ENCODE measurements around the gene BST2. TPM values are rescaled to one million over a fixed set of nuclear protein-coding genes. Genes with fewer than 3 reads are reported as not detected.
"Not testable (repeated sequence)": the region's sequence is repeated elsewhere in the genome, so short reads cannot be mapped to it uniquely, and the experiment has no call there.

The BST2 gene
- total RNA-seq, 1 donor from 2014 or later = 1.9 TPM

DNA sequence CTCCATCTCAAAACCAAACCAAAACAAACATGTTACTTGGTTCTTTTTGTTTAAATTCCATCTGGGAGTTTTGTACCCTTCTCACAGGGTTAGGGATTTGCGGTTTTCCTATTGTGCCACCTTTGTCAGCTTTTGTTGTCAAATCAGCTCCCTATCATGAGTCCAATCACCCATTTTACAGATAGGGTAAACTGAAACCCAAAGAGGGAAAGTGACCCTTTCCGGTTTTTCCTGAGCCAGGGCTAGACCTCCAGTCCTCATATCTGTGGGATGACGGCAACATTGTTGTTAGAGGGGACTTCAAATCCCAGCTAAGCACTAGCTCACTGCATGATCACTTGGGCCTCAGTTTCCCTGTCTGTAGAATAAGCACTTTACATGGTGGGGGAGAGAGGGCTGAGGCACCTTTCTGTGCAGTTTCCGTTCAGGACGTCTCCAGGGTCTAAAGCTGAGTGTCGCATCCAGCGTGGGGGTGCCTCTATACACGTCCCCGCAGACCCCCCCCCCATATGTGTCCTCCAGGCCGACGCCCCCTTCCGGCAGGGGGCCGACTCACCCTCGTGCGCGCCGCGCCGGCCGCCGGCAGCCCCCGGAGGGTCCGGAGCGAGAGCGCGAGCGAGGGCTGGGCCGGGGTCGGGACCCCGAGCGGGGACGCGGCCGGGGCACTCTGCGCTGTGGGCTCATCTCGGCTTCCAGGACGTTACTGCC lies 15.3 kb downstream of the BST2 start:
- DNase-seq (ENCODE audit: low read depth in 2 of 2) = no peak

DNA sequence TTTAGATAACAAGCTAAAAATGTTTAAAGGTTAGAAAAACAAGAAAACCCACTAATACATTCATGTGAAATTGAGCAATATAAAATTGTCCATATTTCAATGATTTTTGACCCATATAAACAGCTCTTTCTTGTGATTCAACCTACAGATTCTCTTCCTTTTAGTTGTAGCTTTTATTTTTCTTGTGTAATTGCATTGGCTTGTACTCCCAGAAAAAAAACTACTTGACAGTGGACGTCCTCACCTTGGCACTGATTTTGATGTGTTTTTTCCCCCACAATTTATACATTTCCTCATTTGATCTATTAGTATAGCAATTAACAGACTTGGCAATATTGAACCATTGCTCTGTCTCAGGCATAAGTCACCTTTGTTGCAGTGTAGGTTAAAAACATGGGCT lies 16.1 kb downstream of the BST2 start:
- DNase-seq (ENCODE audit: low read depth in 2 of 2) = no peak

DNA sequence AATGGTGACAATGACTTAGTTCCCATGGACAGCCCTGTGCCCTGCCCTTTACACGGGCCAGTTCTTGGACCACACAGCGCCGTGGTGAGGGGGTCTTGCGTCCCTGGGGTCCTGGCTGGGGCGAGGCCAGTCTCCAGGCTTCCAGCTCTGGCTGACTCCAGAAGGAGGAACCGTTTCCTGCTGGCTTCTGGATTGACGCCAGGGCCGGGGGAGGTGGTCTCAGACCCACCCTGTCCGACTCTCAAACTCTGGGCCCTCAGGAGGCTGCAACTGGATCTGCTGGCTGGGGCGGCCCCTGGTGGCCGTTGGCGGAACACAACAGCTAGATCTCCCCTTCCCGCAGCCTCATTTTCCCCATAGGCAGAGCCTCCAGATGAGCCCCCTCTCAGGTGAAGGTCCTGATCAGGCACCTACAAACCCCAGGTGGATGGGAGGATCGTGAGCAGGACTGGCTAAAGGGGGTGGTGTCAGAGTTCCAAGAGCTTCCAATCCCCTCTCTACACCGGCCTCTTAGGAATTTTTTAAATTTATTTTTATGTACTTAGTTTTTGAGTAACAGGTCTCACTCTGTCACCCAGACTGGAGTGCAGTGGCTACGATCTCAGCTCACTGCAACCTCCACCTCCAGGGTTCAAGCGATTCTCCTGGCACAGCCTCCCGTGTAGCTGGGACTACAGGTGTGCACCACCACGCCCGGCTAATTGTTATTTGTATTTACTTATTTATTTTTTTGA lies 19.4 kb downstream of the BST2 start:
- DNase-seq (ENCODE audit: low read depth in 2 of 2) = peak in 1 of 2 donors; percentile 61

DNA sequence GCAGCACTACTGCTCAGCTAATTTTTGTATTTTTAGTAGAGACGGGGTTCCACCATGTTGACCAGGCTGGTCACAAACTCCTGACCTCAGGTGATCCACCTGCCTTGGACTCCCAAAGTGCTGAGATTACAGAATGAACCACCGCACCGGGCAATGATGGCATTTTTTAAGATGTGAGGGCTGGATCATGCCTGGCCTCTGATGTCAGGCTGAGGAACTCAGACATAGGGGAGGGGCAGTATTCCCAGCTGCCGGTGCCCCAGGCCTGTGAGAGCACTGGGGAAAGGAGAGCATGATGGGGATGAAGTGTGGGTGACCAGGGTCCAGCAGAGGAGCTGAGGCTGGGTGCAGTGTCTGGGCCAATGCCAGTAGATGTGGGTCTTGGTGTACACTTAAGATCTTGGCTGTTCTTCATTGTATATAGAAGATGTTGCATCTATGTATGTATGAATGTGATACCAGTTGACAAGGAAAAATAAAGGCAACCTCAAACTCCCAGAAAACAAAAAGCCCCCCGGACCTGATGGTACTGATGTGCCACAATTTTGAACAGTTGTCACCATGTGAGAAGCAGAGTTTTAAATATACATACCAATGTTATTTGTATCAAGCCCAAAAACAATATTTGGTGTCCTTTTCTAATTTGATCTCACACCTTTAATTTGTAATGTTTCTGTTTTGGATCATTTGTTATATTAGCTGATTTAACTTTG lies 24.8 kb downstream of the BST2 start:
- no peak for DNase-seq (ENCODE audit: low read depth in 2 of 2)

DNA sequence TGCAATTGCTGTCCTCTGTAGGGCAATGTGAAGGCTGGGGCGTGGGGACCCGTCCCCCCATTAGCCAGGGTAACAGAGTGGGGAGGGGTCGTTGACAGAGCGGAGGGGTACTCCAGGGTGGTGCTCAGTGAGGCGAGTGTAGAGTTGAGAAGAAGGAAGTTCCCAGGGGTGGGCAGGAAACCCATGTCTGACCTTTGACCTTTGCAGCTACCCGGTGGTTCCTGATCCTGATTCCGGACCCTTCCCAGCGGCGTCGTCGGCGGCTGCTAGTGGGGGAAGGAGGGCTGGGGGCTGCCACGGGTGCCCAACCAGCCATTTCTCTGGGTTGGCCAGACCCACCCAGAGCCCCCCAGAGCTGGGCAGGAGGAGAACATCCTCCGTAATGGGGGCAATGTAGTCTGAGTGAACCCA lies 26.2 kb downstream of the BST2 start:
- DNase-seq (ENCODE audit: low read depth in 2 of 2) = peak in 1 of 2 donors; percentile 69

DNA sequence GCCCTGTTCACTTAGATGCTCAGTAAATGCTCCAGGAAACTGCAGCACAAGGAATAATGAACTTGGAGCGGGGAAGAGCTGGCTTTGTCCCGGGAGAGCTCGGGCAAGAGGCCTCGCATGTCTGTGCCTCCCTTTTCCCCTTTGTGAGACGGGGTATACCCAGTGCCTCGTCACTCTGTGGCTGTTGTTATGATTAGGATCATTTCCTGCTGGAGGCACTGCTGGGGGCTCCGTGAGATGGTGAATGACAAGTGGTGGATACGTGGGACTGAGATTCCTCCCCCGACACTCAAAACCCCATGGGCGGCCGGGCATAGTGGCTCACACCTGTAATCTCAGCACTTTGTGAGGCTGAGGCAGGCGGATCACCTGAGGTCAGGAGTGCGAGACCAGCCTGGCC lies 27.2 kb downstream of the BST2 start:
- DNase-seq (ENCODE audit: low read depth in 2 of 2) = peak in 1 of 2 donors; percentile 34

DNA sequence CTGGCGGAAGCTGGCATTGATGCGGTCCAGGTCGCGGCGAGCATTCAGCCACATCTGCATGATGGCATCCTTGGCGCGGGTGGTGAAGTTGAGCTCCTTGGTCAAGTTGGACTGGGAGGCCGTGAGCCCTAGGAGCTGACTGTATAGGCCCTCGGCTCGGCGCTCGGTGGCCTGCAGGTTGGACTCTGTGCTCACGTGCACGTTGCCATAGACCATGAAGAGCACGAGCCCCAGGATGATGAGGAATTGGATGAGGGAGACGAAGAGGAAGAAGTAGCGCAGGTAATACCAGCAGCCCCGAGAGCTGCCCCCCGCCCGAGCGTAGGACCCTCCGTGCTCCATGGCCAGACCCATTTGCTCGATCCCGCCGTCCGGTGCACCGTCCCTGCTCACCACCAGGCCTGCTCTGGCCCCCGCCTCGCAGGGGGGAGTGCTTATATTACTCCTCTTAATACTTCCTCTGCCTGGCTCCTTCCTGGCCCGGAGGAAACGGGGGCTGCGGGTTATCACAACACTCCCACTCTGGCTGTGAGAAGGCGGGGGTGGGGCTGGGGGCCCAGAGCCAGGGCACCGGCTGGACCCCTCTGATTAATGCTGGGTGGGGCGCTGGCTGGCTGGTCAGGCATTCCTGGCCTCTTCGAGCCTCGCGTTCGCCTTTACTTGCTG lies 28.4 kb downstream of the BST2 start, which contains the start of gene PLVAP:
Gene PLVAP, minus strand, starts transcription at position 408 of the 666 bp plus-strand sequence. Its CDS starts 54 bp downstream, at position 354.
- peak; percentile 20 to 81 for DNase-seq (ENCODE audit: low read depth in 2 of 2)

DNA sequence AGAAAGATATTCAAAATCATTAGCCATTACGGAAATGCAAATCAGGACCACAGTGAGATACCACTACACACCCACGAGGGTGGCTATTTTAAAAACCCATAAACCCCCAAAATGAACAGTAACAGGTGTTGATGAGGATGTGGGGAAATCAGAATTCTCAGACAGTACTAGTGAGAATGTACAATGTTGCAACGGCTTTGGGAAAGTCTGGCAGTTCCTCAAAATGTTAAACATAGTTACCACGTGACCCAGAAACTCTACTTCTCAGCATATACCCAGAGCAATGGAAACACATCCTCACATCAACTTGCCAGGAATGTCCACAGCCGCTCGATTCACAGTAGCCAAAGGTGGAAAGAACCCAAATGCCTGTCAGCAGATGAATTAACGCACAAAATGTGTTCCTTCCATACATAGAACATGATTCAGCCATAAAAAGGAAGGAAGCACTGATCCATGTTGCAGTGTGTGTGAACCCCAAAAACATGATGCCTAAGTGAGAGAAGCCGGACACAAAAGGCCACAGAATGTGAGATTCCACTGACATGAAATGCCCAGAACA lies 35.3 kb downstream of the BST2 start:
- peak; percentile 39 to 62 for DNase-seq (ENCODE audit: low read depth in 2 of 2)

DNA sequence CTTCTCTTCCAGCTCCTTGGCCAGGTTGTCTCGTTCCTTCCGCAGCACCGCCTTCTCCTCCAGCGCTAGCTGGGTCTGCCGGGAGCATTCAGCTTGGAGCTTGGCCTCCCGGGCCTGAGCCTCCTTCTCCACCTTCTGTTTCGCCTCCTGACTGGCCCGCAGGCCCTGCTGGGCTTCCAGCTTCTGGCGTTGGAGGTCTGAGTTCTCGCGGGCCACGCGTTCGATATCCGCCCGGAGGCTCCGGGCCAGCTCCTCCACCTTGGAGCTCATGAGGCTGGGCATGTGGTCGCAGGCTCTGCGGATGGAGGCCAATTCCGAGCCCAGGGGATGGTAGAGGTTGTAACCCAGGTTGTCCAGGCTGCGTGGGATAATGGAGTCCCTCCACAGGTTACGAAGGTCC lies 40.1 kb downstream of the BST2 start:
- DNase-seq (ENCODE audit: low read depth in 2 of 2) = no peak

DNA sequence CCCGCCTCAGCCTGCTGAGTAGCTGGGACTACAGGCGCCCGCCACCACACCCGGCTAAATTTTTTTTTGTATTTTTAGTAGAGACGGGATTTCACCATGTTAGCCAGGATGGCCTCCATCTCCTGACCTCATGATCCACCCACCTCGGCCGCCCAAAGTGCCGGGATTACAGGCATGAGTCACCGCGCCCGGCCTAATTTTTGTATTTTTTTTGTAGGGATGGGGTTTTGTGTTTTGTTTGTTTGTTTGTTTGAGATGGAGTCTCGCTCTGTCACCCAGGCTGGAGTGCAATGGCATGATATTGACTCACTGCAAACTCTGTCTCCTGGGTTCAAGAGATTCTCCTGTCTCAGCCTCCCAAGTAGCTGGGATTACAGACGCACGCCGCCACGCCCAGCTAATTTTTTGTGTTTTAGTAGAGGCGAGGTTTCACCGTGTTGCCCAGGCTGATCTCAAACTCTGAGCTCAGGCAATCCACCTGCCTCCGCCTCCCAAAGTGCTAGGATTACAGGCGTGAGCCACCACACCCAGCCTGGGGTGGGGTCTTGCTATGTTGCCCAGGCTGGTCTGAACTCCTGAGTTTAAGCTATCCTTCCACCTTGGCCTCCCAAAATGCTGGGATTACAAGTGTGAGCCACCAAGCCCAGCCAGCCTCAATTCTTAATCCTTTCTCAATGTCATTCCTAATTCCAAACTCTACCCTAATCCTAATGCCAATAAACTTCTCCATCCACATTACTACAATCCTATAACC lies 41.4 kb downstream of the BST2 start:
- DNase-seq (ENCODE audit: low read depth in 2 of 2) = not testable (repeated sequence)

DNA sequence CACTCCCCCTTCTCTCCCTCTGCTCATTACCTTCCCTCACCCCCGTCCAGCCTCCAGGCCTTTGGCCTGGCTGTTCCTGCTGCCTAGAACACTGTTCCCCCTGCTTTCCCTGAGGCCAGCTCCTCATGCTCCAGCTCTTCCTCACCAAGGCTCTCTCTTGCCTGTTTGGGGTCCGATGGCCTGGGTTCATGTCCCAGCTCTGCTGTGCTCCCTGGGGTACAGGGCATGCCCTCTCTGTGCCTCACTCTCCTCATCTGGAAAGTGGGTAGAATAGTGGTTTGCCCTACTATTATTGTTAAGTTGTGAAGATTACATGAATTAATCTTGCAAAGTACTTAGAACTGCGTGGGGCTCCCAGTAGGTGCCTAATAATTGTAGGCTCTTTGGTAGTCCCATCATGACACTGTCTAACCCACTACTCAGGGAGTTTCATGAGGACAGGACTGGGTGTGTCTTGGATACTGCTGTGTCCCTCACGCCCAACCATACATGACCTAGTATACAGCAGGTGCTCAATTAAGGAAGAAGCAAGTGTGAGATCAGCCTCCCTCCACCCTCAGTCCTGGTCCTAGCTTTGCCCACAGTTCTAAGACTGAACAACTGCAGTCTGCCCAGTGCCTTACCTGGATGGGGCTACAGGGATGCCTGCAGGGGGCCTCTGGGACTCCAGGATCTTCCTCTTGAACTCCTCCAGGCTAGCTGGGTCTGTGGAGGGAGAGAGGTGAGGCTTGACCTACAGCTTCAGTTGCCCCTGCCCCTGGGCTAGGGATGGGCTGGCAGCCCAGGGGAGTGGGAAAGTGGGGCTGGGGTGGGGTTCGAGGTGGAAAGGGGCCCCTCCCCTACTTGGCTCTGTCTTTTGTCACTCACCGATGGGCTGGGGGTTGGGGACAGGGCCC lies 45.3 kb downstream of the BST2 start:
- DNase-seq (ENCODE audit: low read depth in 2 of 2) = no peak

DNA sequence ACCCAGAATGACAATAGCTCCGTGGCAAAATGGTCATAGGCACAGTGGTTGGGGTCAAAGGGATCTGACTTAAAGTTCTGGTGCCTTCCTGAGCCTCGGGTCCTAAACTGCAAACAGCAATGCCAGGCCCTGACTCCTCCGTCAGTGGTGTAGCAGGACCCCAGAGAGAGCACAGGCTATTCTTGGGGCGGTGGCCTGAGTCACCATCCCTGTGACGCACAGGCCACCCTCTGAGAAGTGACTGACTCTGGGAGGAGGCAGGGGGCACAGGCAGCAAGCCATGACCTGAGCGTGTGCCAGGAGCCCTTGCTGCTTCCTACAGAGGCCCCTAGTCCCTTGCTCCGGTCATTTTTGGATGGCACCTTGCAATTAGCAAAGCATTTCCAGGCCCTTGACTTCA lies 47.0 kb downstream of the BST2 start:
- no peak for DNase-seq (ENCODE audit: low read depth in 2 of 2)

DNA sequence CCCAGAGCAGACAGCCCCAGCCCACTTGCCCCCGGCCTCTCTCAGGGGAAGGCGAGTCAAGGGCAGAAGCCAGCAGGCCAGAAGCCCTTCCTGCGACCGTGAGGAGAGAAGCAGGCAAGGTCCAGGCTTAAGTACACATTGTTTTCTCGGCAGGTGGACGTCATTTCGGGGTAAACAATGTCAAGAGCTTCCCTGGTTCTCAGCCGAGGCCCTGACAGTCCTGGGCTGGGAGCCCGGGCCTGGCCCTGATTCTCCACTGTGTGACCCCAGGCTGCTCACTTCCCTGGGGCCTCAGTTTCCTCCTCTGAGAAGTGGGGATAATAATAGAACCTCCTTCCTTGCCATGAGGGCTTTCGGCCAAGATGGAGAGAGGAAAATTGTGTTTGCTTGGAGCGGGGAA lies 47.7 kb downstream of the BST2 start:
- DNase-seq (ENCODE audit: low read depth in 2 of 2) = no peak

DNA sequence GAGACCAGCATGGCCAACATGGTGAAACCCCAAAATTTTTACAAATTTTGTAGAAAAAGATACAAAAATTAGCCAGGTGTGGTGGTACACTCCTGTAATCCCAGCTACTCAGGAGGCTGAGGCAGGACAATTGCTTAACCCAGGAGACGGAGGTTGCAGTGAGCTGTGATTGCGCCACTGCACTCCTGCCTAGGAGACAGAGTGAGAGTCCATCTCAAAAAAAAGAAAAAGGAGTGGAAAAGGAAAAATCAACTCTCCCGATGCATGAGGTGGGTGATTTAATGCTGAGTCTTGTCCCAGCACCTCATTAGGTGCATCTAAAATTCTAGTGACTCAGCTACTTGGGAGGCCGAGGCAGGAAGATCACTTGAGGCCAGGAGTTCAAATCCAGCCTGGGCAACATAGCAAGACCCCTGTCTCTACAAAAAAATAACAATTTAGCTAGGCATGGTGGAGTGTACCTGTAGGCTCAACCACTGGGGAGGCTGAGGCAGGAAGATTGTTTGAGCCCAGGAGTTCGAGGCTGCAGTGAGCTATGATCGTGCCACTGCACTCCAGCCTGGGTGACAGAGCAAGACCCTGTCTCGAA lies 48.3 kb downstream of the BST2 start:
- no peak for DNase-seq (ENCODE audit: low read depth in 2 of 2)

DNA sequence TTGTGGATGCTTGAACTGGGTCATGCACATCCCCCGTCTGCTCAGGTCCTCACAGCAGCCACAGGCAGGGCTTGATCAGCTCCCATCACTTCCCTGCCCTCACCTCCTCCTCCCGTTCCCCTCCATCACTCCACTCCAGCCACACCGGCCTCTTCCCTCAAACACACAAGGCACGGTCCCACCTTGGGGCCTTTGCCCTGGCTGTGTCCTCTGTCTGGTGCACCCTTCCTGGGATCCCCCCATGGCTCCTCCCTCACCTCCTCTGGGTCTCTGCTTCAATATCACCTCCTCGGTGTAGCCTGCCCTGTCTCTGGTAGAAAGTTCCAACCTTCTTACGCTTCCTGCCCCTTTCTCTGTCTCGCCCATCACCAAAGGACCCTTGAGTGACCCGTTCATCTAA lies 52.0 kb downstream of the BST2 start:
- DNase-seq (ENCODE audit: low read depth in 2 of 2) = no peak

Measured in dermis microvascular lymphatic vessel endothelial cell (primary cell).